Fibroblast of mammary gland (primary cell): Measurements from ENCODE around the gene YIPF6.
A peak's percentile ranks its signal among the peaks of the same experiment; 100 is the strongest.

Experiments used
- DNase-seq: peaks from one replicate; pipeline ENCODE4 v3.0.0-alpha.2; 2010; ENCODE audit warnings: low read depth
- H3K4me3 ChIP-seq: 2 replicates; pipeline ENCODE4 v1.5.1; 2011; ENCODE audit warnings: low read depth, mild to moderate bottlenecking, low read length, moderate library complexity; ENCODE audit not compliant: control insufficient read depth
- TF ChIP-seq, protein P1 (sequence below): conservative IDR thresholded peaks from 2 replicates; pipeline ENCODE4 v1.5.1; 2011; ENCODE audit warnings: low read depth, low read length, inconsistent platforms; ENCODE audit not compliant: control insufficient read depth, insufficient read depth

Gene YIPF6

DNA sequence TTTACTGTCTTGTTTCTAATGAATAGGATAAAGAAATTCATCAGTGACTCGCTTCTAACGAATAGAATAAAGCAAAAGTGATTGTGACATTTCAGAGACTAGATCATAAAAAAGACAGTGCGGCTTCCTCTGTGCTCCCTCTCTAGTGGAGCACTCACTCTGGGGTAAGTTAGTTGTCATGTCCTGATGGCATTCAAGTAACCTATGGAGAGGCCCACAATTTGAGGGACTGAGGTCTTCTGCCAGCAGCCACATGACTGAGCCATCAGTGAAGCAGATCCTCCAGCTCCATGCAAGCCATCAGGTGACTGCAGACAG lies 72.4 kb downstream of the YIPF6 start:
- DNase-seq, result no peak

GRCh38 chrX:68571610-68572311 lies 72.9 kb downstream of the YIPF6 start:
- TF ChIP-seq, protein P1, sequence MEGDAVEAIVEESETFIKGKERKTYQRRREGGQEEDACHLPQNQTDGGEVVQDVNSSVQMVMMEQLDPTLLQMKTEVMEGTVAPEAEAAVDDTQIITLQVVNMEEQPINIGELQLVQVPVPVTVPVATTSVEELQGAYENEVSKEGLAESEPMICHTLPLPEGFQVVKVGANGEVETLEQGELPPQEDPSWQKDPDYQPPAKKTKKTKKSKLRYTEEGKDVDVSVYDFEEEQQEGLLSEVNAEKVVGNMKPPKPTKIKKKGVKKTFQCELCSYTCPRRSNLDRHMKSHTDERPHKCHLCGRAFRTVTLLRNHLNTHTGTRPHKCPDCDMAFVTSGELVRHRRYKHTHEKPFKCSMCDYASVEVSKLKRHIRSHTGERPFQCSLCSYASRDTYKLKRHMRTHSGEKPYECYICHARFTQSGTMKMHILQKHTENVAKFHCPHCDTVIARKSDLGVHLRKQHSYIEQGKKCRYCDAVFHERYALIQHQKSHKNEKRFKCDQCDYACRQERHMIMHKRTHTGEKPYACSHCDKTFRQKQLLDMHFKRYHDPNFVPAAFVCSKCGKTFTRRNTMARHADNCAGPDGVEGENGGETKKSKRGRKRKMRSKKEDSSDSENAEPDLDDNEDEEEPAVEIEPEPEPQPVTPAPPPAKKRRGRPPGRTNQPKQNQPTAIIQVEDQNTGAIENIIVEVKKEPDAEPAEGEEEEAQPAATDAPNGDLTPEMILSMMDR, result no peak
- no peak overlapping the region for H3K4me3 ChIP-seq
- peak; percentile 89 for DNase-seq

More for the DNA sequence above, 72.4 kb downstream of the YIPF6 start:
- TF ChIP-seq, protein P1, result no peak
- H3K4me3 ChIP-seq, result no peak overlapping the region

GRCh38 chrX:68574240-68574639 lies 75.4 kb downstream of the YIPF6 start:
- H3K4me3 ChIP-seq, result no peak overlapping the region
- DNase-seq, result no peak
- TF ChIP-seq, protein P1, result no peak

GRCh38 chrX:68579810-68580209 lies 81.0 kb downstream of the YIPF6 start:
- no peak for DNase-seq
- no peak overlapping the region for H3K4me3 ChIP-seq
- TF ChIP-seq, protein P1, result no peak

- DNase-seq, result peak; percentile 19
- TF ChIP-seq, protein P1, result no peak
- no peak overlapping the region for H3K4me3 ChIP-seq
These were observed 85.4 kb downstream of the YIPF6 start for GRCh38 chrX:68584221-68584620.
